Measurements from ENCODE around the gene SUPT3H. TPM values are rescaled to one million over a fixed set of nuclear protein-coding genes. Genes with fewer than 3 reads are reported as not detected.

Gene SUPT3H
- total and polyA plus RNA-seq, 2 of the 13 experiments (the other 11 are each of a cell fraction or from before 2014, with no cell fraction given), result 11.9 to 36.1 TPM

DNA sequence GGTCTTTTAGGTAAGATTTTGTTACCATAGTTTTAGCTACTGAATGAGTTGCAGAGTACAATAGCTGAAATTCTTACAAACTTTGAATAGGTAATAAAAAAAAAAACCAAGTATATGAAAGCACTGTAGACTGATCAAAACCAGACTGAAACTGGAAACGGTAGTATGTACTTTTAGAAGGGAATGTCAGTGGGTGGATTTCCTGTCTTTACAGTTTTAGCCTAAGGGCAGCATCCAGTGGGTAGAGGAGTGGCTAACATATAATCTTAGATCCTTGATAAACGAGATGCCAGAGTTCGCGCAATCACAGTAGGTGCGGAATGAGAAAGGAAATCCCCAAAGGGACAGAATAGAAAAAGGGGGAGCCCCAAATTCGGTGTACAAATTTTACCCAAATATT is 435.5 kb downstream of the SUPT3H start (continued):
- TF ChIP-seq, protein P1, sequence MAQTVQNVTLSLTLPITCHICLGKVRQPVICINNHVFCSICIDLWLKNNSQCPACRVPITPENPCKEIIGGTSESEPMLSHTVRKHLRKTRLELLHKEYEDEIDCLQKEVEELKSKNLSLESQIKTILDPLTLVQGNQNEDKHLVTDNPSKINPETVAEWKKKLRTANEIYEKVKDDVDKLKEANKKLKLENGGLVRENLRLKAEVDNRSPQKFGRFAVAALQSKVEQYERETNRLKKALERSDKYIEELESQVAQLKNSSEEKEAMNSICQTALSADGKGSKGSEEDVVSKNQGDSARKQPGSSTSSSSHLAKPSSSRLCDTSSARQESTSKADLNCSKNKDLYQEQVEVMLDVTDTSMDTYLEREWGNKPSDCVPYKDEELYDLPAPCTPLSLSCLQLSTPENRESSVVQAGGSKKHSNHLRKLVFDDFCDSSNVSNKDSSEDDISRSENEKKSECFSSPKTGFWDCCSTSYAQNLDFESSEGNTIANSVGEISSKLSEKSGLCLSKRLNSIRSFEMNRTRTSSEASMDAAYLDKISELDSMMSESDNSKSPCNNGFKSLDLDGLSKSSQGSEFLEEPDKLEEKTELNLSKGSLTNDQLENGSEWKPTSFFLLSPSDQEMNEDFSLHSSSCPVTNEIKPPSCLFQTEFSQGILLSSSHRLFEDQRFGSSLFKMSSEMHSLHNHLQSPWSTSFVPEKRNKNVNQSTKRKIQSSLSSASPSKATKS (CRISPR knock-in tag; IDR thresholded peaks at IDR 0.05), result no peak
- TF ChIP-seq, protein P2, sequence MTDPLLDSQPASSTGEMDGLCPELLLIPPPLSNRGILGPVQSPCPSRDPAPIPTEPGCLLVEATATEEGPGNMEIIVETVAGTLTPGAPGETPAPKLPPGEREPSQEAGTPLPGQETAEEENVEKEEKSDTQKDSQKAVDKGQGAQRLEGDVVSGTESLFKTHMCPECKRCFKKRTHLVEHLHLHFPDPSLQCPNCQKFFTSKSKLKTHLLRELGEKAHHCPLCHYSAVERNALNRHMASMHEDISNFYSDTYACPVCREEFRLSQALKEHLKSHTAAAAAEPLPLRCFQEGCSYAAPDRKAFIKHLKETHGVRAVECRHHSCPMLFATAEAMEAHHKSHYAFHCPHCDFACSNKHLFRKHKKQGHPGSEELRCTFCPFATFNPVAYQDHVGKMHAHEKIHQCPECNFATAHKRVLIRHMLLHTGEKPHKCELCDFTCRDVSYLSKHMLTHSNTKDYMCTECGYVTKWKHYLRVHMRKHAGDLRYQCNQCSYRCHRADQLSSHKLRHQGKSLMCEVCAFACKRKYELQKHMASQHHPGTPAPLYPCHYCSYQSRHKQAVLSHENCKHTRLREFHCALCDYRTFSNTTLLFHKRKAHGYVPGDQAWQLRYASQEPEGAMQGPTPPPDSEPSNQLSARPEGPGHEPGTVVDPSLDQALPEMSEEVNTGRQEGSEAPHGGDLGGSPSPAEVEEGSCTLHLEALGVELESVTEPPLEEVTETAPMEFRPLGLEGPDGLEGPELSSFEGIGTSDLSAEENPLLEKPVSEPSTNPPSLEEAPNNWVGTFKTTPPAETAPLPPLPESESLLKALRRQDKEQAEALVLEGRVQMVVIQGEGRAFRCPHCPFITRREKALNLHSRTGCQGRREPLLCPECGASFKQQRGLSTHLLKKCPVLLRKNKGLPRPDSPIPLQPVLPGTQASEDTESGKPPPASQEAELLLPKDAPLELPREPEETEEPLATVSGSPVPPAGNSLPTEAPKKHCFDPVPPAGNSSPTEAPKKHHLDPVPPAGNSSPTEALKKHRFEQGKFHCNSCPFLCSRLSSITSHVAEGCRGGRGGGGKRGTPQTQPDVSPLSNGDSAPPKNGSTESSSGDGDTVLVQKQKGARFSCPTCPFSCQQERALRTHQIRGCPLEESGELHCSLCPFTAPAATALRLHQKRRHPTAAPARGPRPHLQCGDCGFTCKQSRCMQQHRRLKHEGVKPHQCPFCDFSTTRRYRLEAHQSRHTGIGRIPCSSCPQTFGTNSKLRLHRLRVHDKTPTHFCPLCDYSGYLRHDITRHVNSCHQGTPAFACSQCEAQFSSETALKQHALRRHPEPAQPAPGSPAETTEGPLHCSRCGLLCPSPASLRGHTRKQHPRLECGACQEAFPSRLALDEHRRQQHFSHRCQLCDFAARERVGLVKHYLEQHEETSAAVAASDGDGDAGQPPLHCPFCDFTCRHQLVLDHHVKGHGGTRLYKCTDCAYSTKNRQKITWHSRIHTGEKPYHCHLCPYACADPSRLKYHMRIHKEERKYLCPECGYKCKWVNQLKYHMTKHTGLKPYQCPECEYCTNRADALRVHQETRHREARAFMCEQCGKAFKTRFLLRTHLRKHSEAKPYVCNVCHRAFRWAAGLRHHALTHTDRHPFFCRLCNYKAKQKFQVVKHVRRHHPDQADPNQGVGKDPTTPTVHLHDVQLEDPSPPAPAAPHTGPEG (CRISPR knock-in tag; IDR thresholded peaks at IDR 0.05), result no peak
- TF ChIP-seq ELF1 (CRISPR knock-in tag; IDR thresholded peaks at IDR 0.05) (no peak), ZNF501 (CRISPR knock-in tag; IDR thresholded peaks at IDR 0.05) (no peak), ARNT (IDR thresholded peaks at IDR 0.05) (no peak), TARDBP (CRISPR knock-in tag; IDR thresholded peaks at IDR 0.05) (no peak)

All from HepG2 (cell line).